Loucy (cell line): ENCODE data around the gene HOXA2.

Experiments
- CTCF ChIP-seq: fragments of 200-600 bp; sonication (generic); conservative IDR thresholded peaks from 2 replicates; pipeline ENCODE4 v1.5.1; 2014; ENCODE audit warnings: mild to moderate bottlenecking, antibody characterized with exemption, low read length
- EZH2phosphoT487 ChIP-seq: fragments of 200-600 bp; IDR thresholded peaks from 2 replicates; pipeline ENCODE4 v1.6.1; 2018; ENCODE audit warnings: antibody characterized with exemption, mild to moderate bottlenecking, moderate library complexity, borderline replicate concordance

- TF ChIP-seq CTCF (no peak), EZH2phosphoT487 (no peak)
Observed at GRCh38 chr7:27143950-27144780, 41.7 kb upstream of the HOXA2 start.
